Heart left ventricle (tissue), 13 donors: Measurements from ENCODE around the gene NTM.

Source experiments
- CTCF ChIP-seq, 12 donors: fragments of 200-600 bp; sonication (generic) in 4 of 12; IDR thresholded peaks; one replicate each; pipeline versions ENCODE4 v1.5.0 to v1.8.0; 2018 to 2022; ENCODE audit warnings: antibody characterized with exemption in 12 of 12, mild to moderate bottlenecking in 5 of 12
- POLR2A ChIP-seq, 2 donors: fragments of 450-650 bp; IDR thresholded peaks; one replicate each; pipeline ENCODE4 v1.6.1; 2017; ENCODE audit warnings: antibody characterized with exemption in 2 of 2, mild to moderate bottlenecking in 2 of 2, moderate library complexity in 2 of 2
- donor health status: ischemic (EF 13 %, LVEDD 7.1; RV severe dilation, severe dysfunction).
- donor health status: DM: no; HTN: yes; CAD: no.
- donor health status: DM: no; HTN: no; CAD: no.
- donor health status: ischemic (EF 25% LVEDD 6.9; RV normal size, moderate dysfunction).
- donor health status: ischemic (EF 25% LVEDD 5.7; RV mildly dilated, moderate dysfunction).
- donor health status: ischemic (EF 35%, LVEDD 5.7; RV mildly dilated, moderate dysfunction).
- donor health status: nonischemic (EF 11% LVEDD 7.7; RV severe dilation, severe dysfunction).
- donor health status: DM: yes; HTN: yes; CAD: no.
- donor health status: PGD.
- donor health status: ischemic (EF 29% LVEDD 5.4; RV normal size, mild dysfunction).
- donor health status: nonischemic (EF 23%, LVEDD 6.1; RV moderate dilation, normal function).

GRCh38 chr11:131855320-131855719, 484.9 kb downstream of the NTM start:
- no peak for TF ChIP-seq POLR2A (IDR thresholded peaks at IDR 0.05)
- no peak for TF ChIP-seq CTCF (IDR thresholded peaks at IDR 0.05)
